Measurements from ENCODE around the gene RFC2. TPM values are rescaled to one million over a fixed set of nuclear protein-coding genes. Genes with fewer than 3 reads are reported as not detected.
A peak's percentile ranks its signal among the peaks of the same experiment; 100 is the strongest.

The RFC2 gene
- total RNA-seq, 4 donors from 2014 or later: 12.5 to 37.9 (median 22.4) TPM

- intact Hi-C loops (cut with DNase I): no loop called here
- DNase-seq: no peak
- no peaks in the 10 kb centered on the region for H3K36me3 ChIP-seq
- H3K4me1 ChIP-seq: peaks cover 26 to 61% (median 27%) of the 10 kb centered on the region in 3 donors
- H3K9me3 ChIP-seq: no peaks in the 10 kb centered on the region
- H3K27ac ChIP-seq: peak within 1 kb of the TSS; percentile 80 to 88 (median 86)
- peak within 1 kb of the TSS; percentile 62 to 94 (median 74) for H3K4me3 ChIP-seq
- WGBS, 2 donors: 20% methylated on average over 1 of the region's 67 CpGs; no CpG with 5 or more reads in 1 of the 2 donors
- TF ChIP-seq POLR2A (IDR thresholded peaks at IDR 0.05) (peak in 1 of 4 donors; percentile 69), CTCF (IDR thresholded peaks at IDR 0.05) (peak in 1 of 6 experiments; percentile 18)
- peaks cover 0 to 11% (median 0%) of the 10 kb centered on the region in 4 donors for H3K27me3 ChIP-seq
These were observed 34.9 kb upstream of the RFC2 start, which contains the start of gene CLIP2 for GRCh38 chr7:74289018-74289658. TSS of gene CLIP2 (plus strand) at chr7:74289407. CDS start at chr7:74317547, 28,140 bp downstream.

- no peak for TF ChIP-seq POLR2A (IDR thresholded peaks at IDR 0.05)
- no peak for TF ChIP-seq CTCF (IDR thresholded peaks at IDR 0.05)
- Histone ChIP-seq H3K9me3 (no peaks in the 10 kb centered on the region), H3K4me3 (peak overlapping the region in 3 of 4 donors; percentile 64 to 94 (median 83)), H3K36me3 (no peaks in the 10 kb centered on the region), H3K4me1 (peaks cover 20 to 53% (median 26%) of the 10 kb centered on the region in 3 donors), H3K27ac (peak overlapping the region in 2 of 4 donors; percentile 67 to 87), H3K27me3 (peaks cover 0 to 11% (median 0%) of the 10 kb centered on the region in 4 donors)
- no peak for DNase-seq
- intact Hi-C loops (cut with DNase I): no loop called here
- WGBS, 2 donors: 29 to 30% methylated on average over 10 of the region's 20 CpGs
These were observed 34.1 kb upstream of the RFC2 start for GRCh38 chr7:74288034-74288881.

GRCh38 chr7:74287303-74288033 lies 33.3 kb upstream of the RFC2 start:
- Histone ChIP-seq H3K4me1 (peaks cover 20 to 45% (median 26%) of the 10 kb centered on the region in 3 donors), H3K9me3 (no peaks in the 10 kb centered on the region), H3K4me3 (no peak overlapping the region), H3K27ac (no peak overlapping the region), H3K36me3 (no peaks in the 10 kb centered on the region), H3K27me3 (peaks cover 0 to 11% (median 0%) of the 10 kb centered on the region in 4 donors)
- DNase-seq: no peak
- WGBS, 2 donors: 76 to 80% methylated on average over 7 of the region's 7 CpGs
- TF ChIP-seq CTCF (IDR thresholded peaks at IDR 0.05) (no peak), POLR2A (IDR thresholded peaks at IDR 0.05) (no peak)
- intact Hi-C loops (cut with DNase I): no loop called here

- H3K4me3 ChIP-seq: no peak overlapping the region
- H3K4me1 ChIP-seq: peaks cover 20 to 31% (median 21%) of the 10 kb centered on the region in 3 donors
- no peak overlapping the region for H3K27ac ChIP-seq
- 82 to 91% methylated on average over 10 to 11 of the region's 11 CpGs for whole genome bisulfite sequencing, 2 donors
- intact Hi-C loops (cut with DNase I): no loop called here
- H3K27me3 ChIP-seq: peaks cover 0 to 11% (median 0%) of the 10 kb centered on the region in 4 donors
- TF ChIP-seq CTCF (IDR thresholded peaks at IDR 0.05) (no peak), POLR2A (IDR thresholded peaks at IDR 0.05) (no peak)
- H3K36me3 ChIP-seq: no peaks in the 10 kb centered on the region
- no peaks in the 10 kb centered on the region for H3K9me3 ChIP-seq
- no peak for DNase-seq
These were observed 31.9 kb upstream of the RFC2 start for GRCh38 chr7:74286131-74286530.
